Loucy (cell line): ENCODE measurements around the gene ARHGEF33.

ENCODE experiments used
- H2AFZ ChIP-seq: fragments of 200-600 bp; sonication (generic); 2 replicates; pipeline ENCODE4 v1.6.0; 2016; ENCODE audit warnings: antibody characterized with exemption, mild to moderate bottlenecking, low read length, moderate library complexity
- H3F3A ChIP-seq: fragments of 200-600 bp; 2 replicates; pipeline ENCODE4 v1.6.0; 2016; ENCODE audit warnings: antibody characterized with exemption, low read depth, mild to moderate bottlenecking
- H3K27me3 ChIP-seq: fragments of 200-600 bp; sonication (generic); 2 replicates; pipeline ENCODE4 v1.6.1; 2014; ENCODE audit warnings: low read length, mild to moderate bottlenecking; ENCODE audit not compliant: insufficient read depth, poor library complexity, severe bottlenecking
- H3K36me3 ChIP-seq: fragments of 200-600 bp; sonication (generic); 2 replicates; pipeline ENCODE4 v1.6.1; 2016; ENCODE audit warnings: low read length; ENCODE audit not compliant: insufficient read depth
- H3K4me1 ChIP-seq: fragments of 200-600 bp; sonication (generic); 2 replicates; pipeline ENCODE4 v1.5.1; 2014; ENCODE audit warnings: low read length, mild to moderate bottlenecking; ENCODE audit not compliant: insufficient read depth, poor library complexity, severe bottlenecking
- H3K4me2 ChIP-seq: fragments of 200-600 bp; sonication (generic); 2 replicates; pipeline ENCODE4 v1.6.0; 2014; ENCODE audit warnings: antibody characterized with exemption, low read length, low read depth, mild to moderate bottlenecking; ENCODE audit not compliant: poor library complexity, severe bottlenecking
- H3K4me3 ChIP-seq: fragments of 200-600 bp; sonication (generic); 2 replicates; pipeline ENCODE4 v1.5.1; 2014; ENCODE audit warnings: low read length, mild to moderate bottlenecking, mixed read lengths; ENCODE audit not compliant: poor library complexity, severe bottlenecking
- H3K79me2 ChIP-seq: fragments of 200-600 bp; sonication (generic); 2 replicates; pipeline ENCODE4 v1.6.1; 2014; ENCODE audit warnings: low read length; ENCODE audit not compliant: insufficient read depth
- H3K9ac ChIP-seq: fragments of 200-600 bp; sonication (generic); 2 replicates; pipeline ENCODE4 v1.6.0; 2014; ENCODE audit warnings: mild to moderate bottlenecking, low read depth, low read length, moderate library complexity; ENCODE audit not compliant: poor library complexity, severe bottlenecking
- H3K9me2 ChIP-seq: fragments of 200-600 bp; sonication (generic); replicated peaks from 2 replicates; pipeline ENCODE4 v1.6.1; 2016; ENCODE audit warnings: low read depth, low read length, mixed read lengths
- H3K9me3 ChIP-seq: fragments of 200-600 bp; sonication (generic); 2 replicates; pipeline ENCODE4 v1.6.1; 2014; ENCODE audit warnings: mild to moderate bottlenecking, antibody characterized with exemption, low read length, low read depth; ENCODE audit not compliant: insufficient read depth
- H4K20me1 ChIP-seq: fragments of 200-600 bp; sonication (generic); 2 replicates; pipeline ENCODE4 v1.6.0; 2014; ENCODE audit warnings: antibody characterized with exemption, low read length, mild to moderate bottlenecking; ENCODE audit not compliant: insufficient read depth, poor library complexity, severe bottlenecking
- EZH2phosphoT487 ChIP-seq: fragments of 200-600 bp; IDR thresholded peaks from 2 replicates; pipeline ENCODE4 v1.6.1; 2018; ENCODE audit warnings: antibody characterized with exemption, mild to moderate bottlenecking, moderate library complexity, borderline replicate concordance
- TF ChIP-seq, protein P1 (sequence below): fragments of 200-600 bp; sonication (generic); conservative IDR thresholded peaks from 2 replicates; pipeline ENCODE4 v1.5.1; 2014; ENCODE audit warnings: mild to moderate bottlenecking, antibody characterized with exemption, low read length

Gene ARHGEF33

GRCh38 chr2:38898256-38898655, 8.6 kb downstream of the ARHGEF33 start:
- TF ChIP-seq, protein P1, sequence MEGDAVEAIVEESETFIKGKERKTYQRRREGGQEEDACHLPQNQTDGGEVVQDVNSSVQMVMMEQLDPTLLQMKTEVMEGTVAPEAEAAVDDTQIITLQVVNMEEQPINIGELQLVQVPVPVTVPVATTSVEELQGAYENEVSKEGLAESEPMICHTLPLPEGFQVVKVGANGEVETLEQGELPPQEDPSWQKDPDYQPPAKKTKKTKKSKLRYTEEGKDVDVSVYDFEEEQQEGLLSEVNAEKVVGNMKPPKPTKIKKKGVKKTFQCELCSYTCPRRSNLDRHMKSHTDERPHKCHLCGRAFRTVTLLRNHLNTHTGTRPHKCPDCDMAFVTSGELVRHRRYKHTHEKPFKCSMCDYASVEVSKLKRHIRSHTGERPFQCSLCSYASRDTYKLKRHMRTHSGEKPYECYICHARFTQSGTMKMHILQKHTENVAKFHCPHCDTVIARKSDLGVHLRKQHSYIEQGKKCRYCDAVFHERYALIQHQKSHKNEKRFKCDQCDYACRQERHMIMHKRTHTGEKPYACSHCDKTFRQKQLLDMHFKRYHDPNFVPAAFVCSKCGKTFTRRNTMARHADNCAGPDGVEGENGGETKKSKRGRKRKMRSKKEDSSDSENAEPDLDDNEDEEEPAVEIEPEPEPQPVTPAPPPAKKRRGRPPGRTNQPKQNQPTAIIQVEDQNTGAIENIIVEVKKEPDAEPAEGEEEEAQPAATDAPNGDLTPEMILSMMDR = no peak
- no peak for TF ChIP-seq EZH2phosphoT487
- H3K27me3 ChIP-seq = no peaks in the 10 kb centered on the region
- H3K4me2 ChIP-seq = no peak overlapping the region
- H3F3A ChIP-seq = no peaks in the 10 kb centered on the region
- no peaks in the 10 kb centered on the region for H3K36me3 ChIP-seq
- no peak overlapping the region for H3K4me3 ChIP-seq
- no peaks in the 10 kb centered on the region for H3K4me1 ChIP-seq
- H3K9me2 ChIP-seq = no peaks in the 10 kb centered on the region
- H2AFZ ChIP-seq = no peak overlapping the region
- no peak overlapping the region for H3K9ac ChIP-seq
- H4K20me1 ChIP-seq = no peaks in the 10 kb centered on the region
- H3K9me3 ChIP-seq = no peaks in the 10 kb centered on the region
- H3K79me2 ChIP-seq = no peaks in the 10 kb centered on the region

GRCh38 chr2:38900726-38901125, 11.1 kb downstream of the ARHGEF33 start:
- Histone ChIP-seq H3K9me3 (no peaks in the 10 kb centered on the region), H3K36me3 (no peaks in the 10 kb centered on the region), H4K20me1 (no peaks in the 10 kb centered on the region), H3K4me1 (no peaks in the 10 kb centered on the region), H2AFZ (no peak overlapping the region), H3K4me2 (no peak overlapping the region), H3K27me3 (no peaks in the 10 kb centered on the region), H3K9me2 (no peaks in the 10 kb centered on the region), H3K4me3 (no peak overlapping the region), H3K79me2 (no peaks in the 10 kb centered on the region), H3K9ac (no peak overlapping the region), H3F3A (no peaks in the 10 kb centered on the region)
- no peak for TF ChIP-seq EZH2phosphoT487
- TF ChIP-seq, protein P1 = no peak

DNA sequence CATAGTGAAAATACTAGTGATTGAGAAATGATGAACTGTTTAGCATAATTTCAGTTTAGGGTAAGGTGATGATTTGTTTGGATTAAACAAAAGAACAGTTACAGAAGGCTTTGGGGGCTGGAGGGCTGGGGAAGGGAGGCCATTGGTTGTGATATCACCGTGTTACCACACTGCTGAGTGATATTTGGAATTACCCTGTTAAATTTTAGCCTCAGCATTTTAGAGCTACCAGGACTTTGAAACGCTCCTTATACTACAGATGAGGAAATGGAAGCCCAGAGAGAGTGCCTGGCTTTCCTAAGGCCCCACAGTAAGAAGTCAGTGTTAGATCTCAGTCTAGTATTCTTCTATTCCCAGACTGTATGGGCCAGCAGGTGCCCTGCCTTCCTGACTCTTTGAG, 15.6 kb downstream of the ARHGEF33 start:
- Histone ChIP-seq H2AFZ (peak overlapping the region; percentile 85), H3K4me3 (no peak overlapping the region), H3K27me3 (no peaks in the 10 kb centered on the region), H3K4me1 (no peaks in the 10 kb centered on the region), H4K20me1 (no peaks in the 10 kb centered on the region), H3K9me3 (no peaks in the 10 kb centered on the region), H3F3A (no peaks in the 10 kb centered on the region), H3K36me3 (no peaks in the 10 kb centered on the region), H3K79me2 (no peaks in the 10 kb centered on the region), H3K9ac (no peak overlapping the region), H3K9me2 (no peaks in the 10 kb centered on the region), H3K4me2 (no peak overlapping the region)
- TF ChIP-seq EZH2phosphoT487 = no peak
- TF ChIP-seq, protein P1 = no peak
